Thoracic aorta (tissue), 2 donors: ENCODE data around the gene UFD1. TPM values are rescaled to one million over a fixed set of nuclear protein-coding genes. Genes with fewer than 3 reads are reported as not detected.

Experiments used
- ATAC-seq: fragments of 150-250 bp; one replicate; pipeline ENCODE4 v1.8.0; 2017; ENCODE audit warnings: low read depth; ENCODE audit not compliant: insufficient number of reproducible peaks, low FRiP score
- DNase-seq: peaks from one replicate; pipeline ENCODE4 v3.0.0-alpha.2; 2020; ENCODE audit warnings: low spot score
- H3K27ac ChIP-seq, 2 donors: fragments of 200-600 bp; sonication (generic); 1 replicate in 1 of 2; 2 replicates in 1 of 2; pipeline ENCODE4 v1.5.1; 2016; ENCODE audit warnings: mild to moderate bottlenecking in 2 of 2, moderate library complexity in 2 of 2
- H3K27me3 ChIP-seq: fragments of 200-600 bp; sonication (generic); replicated peaks from 2 replicates; pipeline ENCODE4 v1.6.0; 2016; ENCODE audit warnings: mild to moderate bottlenecking; ENCODE audit not compliant: insufficient read depth
- H3K36me3 ChIP-seq: fragments of 200-600 bp; sonication (generic); one replicate; pipeline ENCODE4 v1.5.1; 2016
- H3K4me1 ChIP-seq, 2 donors: fragments of 200-600 bp; sonication (generic); 1 replicate in 1 of 2; 2 replicates in 1 of 2; pipeline versions ENCODE4 v1.5.1 to v1.6.0; 2016; ENCODE audit warnings: low read depth in 2 of 2, mild to moderate bottlenecking in 1 of 2; ENCODE audit not compliant: control insufficient read depth in 1 of 2
- H3K4me3 ChIP-seq: fragments of 200-600 bp; sonication (generic); 2 replicates; pipeline ENCODE4 v1.5.1; 2016; ENCODE audit warnings: mild to moderate bottlenecking
- H3K9me3 ChIP-seq: fragments of 200-600 bp; sonication (generic); 2 replicates; pipeline ENCODE4 v1.5.1; 2016
- CTCF ChIP-seq: fragments of 200-600 bp; sonication (generic); IDR thresholded peaks from one replicate; pipeline ENCODE4 v1.5.1; 2019; ENCODE audit warnings: antibody characterized with exemption
- total RNA-seq, 2 donors: library from RNA; depleted of rRNA; stranded (reverse); fragments of >200 nt; gene quantifications; one replicate each; pipeline versions ENCODE4 v1.1.0 to v1.2.3, GENCODE V29; 2016

UFD1 gene
- total RNA-seq, 2 donors from 2014 or later: 32.0 to 32.5 TPM

GRCh38 chr22:19464546-19464945 is 14.4 kb downstream of the UFD1 start:
- no peak for DNase-seq

GRCh38 chr22:19463491-19464469 is 15.2 kb downstream of the UFD1 start:
- DNase-seq (no peak), ATAC-seq (no peak)

More at GRCh38 chr22:19464546-19464945, 14.4 kb downstream of the UFD1 start:
- ATAC-seq: no peak
- Histone ChIP-seq H3K27ac (no peak overlapping the region), H3K9me3 (no peaks in the 10 kb centered on the region), H3K36me3 (peaks cover 50% of the 10 kb centered on the region), H3K27me3 (no peaks in the 10 kb centered on the region), H3K4me3 (no peak overlapping the region), H3K4me1 (no peaks in the 10 kb centered on the region)
- no peak for TF ChIP-seq CTCF

GRCh38 chr22:19463008-19463407 is 16.0 kb downstream of the UFD1 start:
- H3K27me3 ChIP-seq: no peaks in the 10 kb centered on the region
- no peak overlapping the region for H3K4me3 ChIP-seq
- no peak for ATAC-seq
- H3K36me3 ChIP-seq: peaks cover 41% of the 10 kb centered on the region
- TF ChIP-seq CTCF: no peak
- no peaks in the 10 kb centered on the region for H3K9me3 ChIP-seq
- no peak overlapping the region for H3K27ac ChIP-seq
- DNase-seq: no peak
- H3K4me1 ChIP-seq: no peaks in the 10 kb centered on the region

More at GRCh38 chr22:19463491-19464469, 15.2 kb downstream of the UFD1 start:
- H3K4me3 ChIP-seq: no peak overlapping the region
- H3K36me3 ChIP-seq: peaks cover 48% of the 10 kb centered on the region
- no peak for TF ChIP-seq CTCF
- no peaks in the 10 kb centered on the region for H3K9me3 ChIP-seq
- H3K4me1 ChIP-seq: no peaks in the 10 kb centered on the region
- H3K27me3 ChIP-seq: no peaks in the 10 kb centered on the region
- H3K27ac ChIP-seq: no peak overlapping the region

- H3K36me3 ChIP-seq: peaks cover 33% of the 10 kb centered on the region
- TF ChIP-seq CTCF: no peak
- DNase-seq: no peak
- H3K27me3 ChIP-seq: no peaks in the 10 kb centered on the region
- H3K4me1 ChIP-seq: no peaks in the 10 kb centered on the region
- no peaks in the 10 kb centered on the region for H3K9me3 ChIP-seq
- no peak overlapping the region for H3K27ac ChIP-seq
- no peak for ATAC-seq
- no peak overlapping the region for H3K4me3 ChIP-seq
Measured at GRCh38 chr22:19461506-19461905, 17.5 kb downstream of the UFD1 start.

GRCh38 chr22:19460036-19460435 is 19.0 kb downstream of the UFD1 start:
- H3K9me3 ChIP-seq: no peaks in the 10 kb centered on the region
- no peaks in the 10 kb centered on the region for H3K4me1 ChIP-seq
- H3K4me3 ChIP-seq: no peak overlapping the region
- no peak overlapping the region for H3K27ac ChIP-seq
- DNase-seq (no peak), ATAC-seq (no peak)
- no peak for TF ChIP-seq CTCF
- H3K27me3 ChIP-seq: no peaks in the 10 kb centered on the region
- peaks cover 36% of the 10 kb centered on the region for H3K36me3 ChIP-seq
